Esophagus muscularis mucosa (tissue), 4 donors: ENCODE results near the gene ZNF334. TPM values are rescaled to one million over a fixed set of nuclear protein-coding genes. Genes with fewer than 3 reads are reported as not detected.

Experiments used
- DNase-seq: peaks from one replicate; pipeline ENCODE4 v3.0.0-alpha.2; 2017; ENCODE audit errors: extremely low spot score
- H3K27ac ChIP-seq, 4 donors: fragments of 200-600 bp; sonication (generic); replicated peaks in 1 of 4; 1 replicate in 3 of 4; 2 replicates in 1 of 4; pipeline ENCODE4 v1.5.1; 2016 to 2019; ENCODE audit warnings: mild to moderate bottlenecking in 1 of 4
- H3K27me3 ChIP-seq, 4 donors: fragments of 200-600 bp; sonication (generic); one replicate each; pipeline versions ENCODE4 v1.5.1 to v1.6.0; 2016 to 2019
- H3K36me3 ChIP-seq, 4 donors: fragments of 200-600 bp; sonication (generic); one replicate each; pipeline ENCODE4 v1.5.1; 2016 to 2019
- H3K4me1 ChIP-seq, 4 donors: fragments of 200-600 bp; sonication (generic); one replicate each; pipeline ENCODE4 v1.5.1; 2016 to 2019
- H3K4me3 ChIP-seq, 4 donors: fragments of 200-600 bp; sonication (generic); 1 replicate in 2 of 4; 2 replicates in 2 of 4; pipeline ENCODE4 v1.5.1; 2016 to 2019; ENCODE audit warnings: mild to moderate bottlenecking in 4 of 4, moderate library complexity in 1 of 4
- H3K9me3 ChIP-seq, 4 donors: fragments of 200-600 bp; sonication (generic); 1 replicate in 3 of 4; 2 replicates in 1 of 4; pipeline ENCODE4 v1.5.1; 2016 to 2019
- CTCF ChIP-seq, 3 experiments: fragments of 200-600 bp in 2 of 3; fragments of 450-650 bp in 1 of 3; sonication (generic) in 2 of 3; IDR thresholded peaks; one replicate each; pipeline ENCODE4 v1.5.1; 2017 to 2019; ENCODE audit warnings: antibody characterized with exemption in 3 of 3, mild to moderate bottlenecking in 2 of 3, moderate library complexity in 1 of 3
- EP300 ChIP-seq: sonication (generic); formaldehyde crosslinking; IDR thresholded peaks from one replicate; pipeline ENCODE4 v1.6.1; 2017; ENCODE audit warnings: antibody characterized with exemption
- POLR2A ChIP-seq: fragments of 450-650 bp; IDR thresholded peaks from one replicate; pipeline ENCODE4 v1.6.1; 2017; ENCODE audit warnings: antibody characterized with exemption, moderate library complexity, mild to moderate bottlenecking, low read depth
- POLR2AphosphoS5 ChIP-seq, 2 donors: sonication (generic); formaldehyde crosslinking; IDR thresholded peaks; one replicate each; pipeline ENCODE4 v1.6.1; 2017; ENCODE audit warnings: antibody characterized with exemption in 2 of 2
- WGBS: methylation state at CpG from one replicate; pipeline ENCODE4 v1.1.5; 2018; 5-methylcytosine and 5-hydroxymethylcytosine counted together
- intact Hi-C: fragments of 100-400 bp; cut with DNase I; formaldehyde crosslinking; loops from one replicate; pipeline ENCODE4 v1.15.1; 2023
- total RNA-seq, 4 donors: library from RNA; depleted of rRNA; stranded (reverse); fragments of >200 nt; gene quantifications; one replicate each; pipeline versions ENCODE4 v1.1.0 to v1.2.1, GENCODE V29; 2016

The ZNF334 gene
- total RNA-seq, 4 donors from 2014 or later = 0.50 to 2.5 (median 0.95) TPM

- Histone ChIP-seq H3K4me3 (no peak within 1 kb of the TSS), H3K36me3 (no peaks in the 10 kb centered on the region), H3K27ac (no peak within 1 kb of the TSS), H3K27me3 (peaks cover 0 to 26% (median 0%) of the 10 kb centered on the region in 4 donors), H3K9me3 (no peaks in the 10 kb centered on the region), H3K4me1 (no peaks in the 10 kb centered on the region)
- no peak for DNase-seq
- intact Hi-C loops = no loop called here
- TF ChIP-seq EP300 (no peak), CTCF (IDR thresholded peaks at IDR 0.05) (no peak), POLR2A (no peak)
- WGBS = 75% methylated on average over 9 of the region's 9 CpGs
Measured at GRCh38 chr20:46550461-46550860, 37.1 kb upstream of the ZNF334 start, which contains the start of gene OCSTAMP. Gene OCSTAMP, minus strand, starts transcription at chr20:46550654. Its CDS starts 94 bp downstream, at chr20:46550560.

DNA sequence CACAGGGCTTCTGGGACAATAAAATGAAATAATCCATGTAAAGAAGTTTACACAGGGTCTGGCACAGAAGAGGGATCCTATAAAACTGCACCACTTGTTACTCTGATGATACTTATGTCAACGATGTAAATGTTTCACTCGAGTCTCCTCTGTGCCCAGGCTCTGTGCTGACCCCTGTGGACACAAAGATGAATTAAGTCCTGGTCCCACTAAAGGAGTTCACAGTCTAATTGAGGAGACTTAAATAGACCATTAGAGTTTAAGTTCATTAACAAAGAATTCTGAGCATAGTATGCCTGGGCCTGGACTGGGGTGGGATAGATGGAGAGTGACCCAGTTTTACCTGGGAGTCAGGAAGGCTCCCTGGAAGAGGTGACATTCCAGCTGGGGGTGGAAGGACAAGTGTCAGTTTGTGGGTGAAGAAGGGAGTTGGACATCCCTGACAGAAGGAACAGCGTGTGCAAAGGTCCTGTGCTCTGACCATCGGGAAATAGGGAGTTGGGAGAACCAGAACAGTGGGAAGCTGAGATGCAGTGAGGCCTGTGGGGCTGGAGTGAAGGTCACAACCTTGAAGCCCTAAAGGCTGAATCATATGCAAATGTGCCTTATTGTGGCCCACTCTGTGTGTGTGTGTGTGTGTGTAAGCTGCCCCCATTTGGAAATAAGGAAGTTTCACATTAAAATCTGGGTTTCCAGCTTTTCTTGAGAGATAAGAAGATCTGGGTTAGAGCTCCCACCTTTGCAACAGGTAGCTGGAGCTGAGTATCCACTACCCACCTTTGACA, 36.0 kb upstream of the ZNF334 start:
- Histone ChIP-seq H3K36me3 (no peaks in the 10 kb centered on the region), H3K27me3 (peaks cover 0 to 28% (median 0%) of the 10 kb centered on the region in 4 donors), H3K27ac (no peak overlapping the region), H3K4me1 (no peaks in the 10 kb centered on the region), H3K4me3 (no peak overlapping the region), H3K9me3 (no peaks in the 10 kb centered on the region)
- TF ChIP-seq POLR2AphosphoS5 (IDR thresholded peaks at IDR 0.05) (no peak), CTCF (IDR thresholded peaks at IDR 0.05) (no peak), EP300 (no peak), POLR2A (no peak)
- WGBS = 86% methylated on average over 4 of the region's 4 CpGs
- intact Hi-C loops = no loop called here
- DNase-seq = no peak

- Histone ChIP-seq H3K27me3 (peaks cover 0 to 28% (median 0%) of the 10 kb centered on the region in 4 donors), H3K36me3 (no peaks in the 10 kb centered on the region), H3K9me3 (no peaks in the 10 kb centered on the region), H3K4me3 (no peak overlapping the region), H3K27ac (no peak overlapping the region), H3K4me1 (no peaks in the 10 kb centered on the region)
- WGBS = 86% methylated on average over 5 of the region's 5 CpGs
- intact Hi-C loops = no loop called here
- TF ChIP-seq POLR2A (no peak), CTCF (IDR thresholded peaks at IDR 0.05) (no peak), EP300 (no peak), POLR2AphosphoS5 (IDR thresholded peaks at IDR 0.05) (no peak)
- DNase-seq = no peak
Measured at GRCh38 chr20:46548688-46549087, 35.3 kb upstream of the ZNF334 start.

DNA sequence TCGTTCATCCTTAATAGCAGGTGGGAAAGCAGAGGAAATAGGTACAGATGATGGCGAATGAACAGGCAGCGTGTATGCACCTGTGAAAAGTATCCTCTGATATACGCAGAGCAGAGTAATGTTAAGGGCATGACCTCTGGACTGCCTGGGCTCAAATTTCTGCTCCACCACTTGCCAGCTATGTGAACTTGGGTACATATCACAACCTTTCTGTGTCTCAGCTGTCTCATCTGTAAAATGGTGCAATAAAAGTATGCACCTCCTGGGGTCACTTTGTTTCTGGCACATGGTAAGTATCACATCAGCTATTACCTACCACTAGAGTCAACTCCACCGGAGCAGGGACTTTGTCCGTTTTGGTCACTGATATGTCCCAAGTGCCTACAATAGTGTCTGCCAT, 34.6 kb upstream of the ZNF334 start:
- 82% methylated on average over 6 of the region's 6 CpGs for WGBS
- intact Hi-C loops = no loop called here
- TF ChIP-seq POLR2AphosphoS5 (IDR thresholded peaks at IDR 0.05) = no peak
- TF ChIP-seq POLR2A = no peak
- no peak for TF ChIP-seq CTCF (IDR thresholded peaks at IDR 0.05)
- no peak for TF ChIP-seq EP300
- H3K4me3 ChIP-seq = no peak overlapping the region
- H3K9me3 ChIP-seq = no peaks in the 10 kb centered on the region
- no peak for DNase-seq
- no peak overlapping the region for H3K27ac ChIP-seq
- H3K4me1 ChIP-seq = no peaks in the 10 kb centered on the region
- peaks cover 0 to 28% (median 0%) of the 10 kb centered on the region in 4 donors for H3K27me3 ChIP-seq
- H3K36me3 ChIP-seq = no peaks in the 10 kb centered on the region
